GM23338 (cell line): ENCODE data around the gene MYO7B. TPM values are rescaled to one million over a fixed set of nuclear protein-coding genes. Genes with fewer than 3 reads are reported as not detected.

ENCODE experiments used
- ATAC-seq: fragments of 200-7000 bp; cut with Tn5 transposase; 3 replicates; pipeline ENCODE4 v1.9.1; 2020
- DNase-seq: peaks from one replicate; pipeline ENCODE4 v3.0.0-alpha.2; 2015; ENCODE audit warnings: low spot score
- H2AFZ ChIP-seq: fragments of 200-600 bp; sonication (generic); 2 replicates; pipeline ENCODE4 v1.8.0; 2016; ENCODE audit warnings: antibody characterized with exemption, mild to moderate bottlenecking, moderate library complexity
- H3F3A ChIP-seq: fragments of 200-600 bp; sonication (generic); replicated peaks from 2 replicates; pipeline ENCODE4 v1.8.0; 2017; ENCODE audit warnings: antibody characterized with exemption, mixed run types, low read depth
- H3K27ac ChIP-seq: fragments of 200-600 bp; sonication (generic); 2 replicates; pipeline ENCODE4 v1.6.1; 2016; ENCODE audit warnings: low read depth
- H3K27me3 ChIP-seq: fragments of 200-600 bp; sonication (generic); 2 replicates; pipeline ENCODE4 v1.8.0; 2016; ENCODE audit warnings: mild to moderate bottlenecking, mixed run types, moderate library complexity; ENCODE audit not compliant: insufficient read depth
- H3K36me3 ChIP-seq: fragments of 200-600 bp; sonication (generic); 2 replicates; pipeline ENCODE4 v1.8.0; 2016; ENCODE audit warnings: mild to moderate bottlenecking; ENCODE audit not compliant: insufficient read depth
- H3K4me1 ChIP-seq: fragments of 200-600 bp; sonication (generic); 2 replicates; pipeline ENCODE4 v1.8.0; 2016; ENCODE audit warnings: mild to moderate bottlenecking, moderate library complexity; ENCODE audit not compliant: insufficient read depth
- H3K4me2 ChIP-seq: fragments of 200-600 bp; sonication (generic); 2 replicates; pipeline ENCODE4 v1.7.1; 2017; ENCODE audit warnings: mixed run types
- H3K4me3 ChIP-seq: fragments of 200-600 bp; sonication (generic); 2 replicates; pipeline ENCODE4 v1.6.1; 2016; ENCODE audit warnings: mixed run types
- H3K79me2 ChIP-seq: fragments of 200-600 bp; sonication (generic); replicated peaks from 2 replicates; pipeline ENCODE4 v1.8.0; 2017; ENCODE audit warnings: mild to moderate bottlenecking; ENCODE audit not compliant: insufficient read depth
- H3K9me2 ChIP-seq: fragments of 200-600 bp; sonication (generic); 2 replicates; pipeline ENCODE4 v1.8.0; 2017; ENCODE audit not compliant: insufficient read depth
- H4K20me1 ChIP-seq: fragments of 200-600 bp; sonication (generic); replicated peaks from 2 replicates; pipeline ENCODE4 v1.8.0; 2017; ENCODE audit warnings: mild to moderate bottlenecking; ENCODE audit not compliant: insufficient read depth
- H3K27ac Mint-ChIP-seq: 2 replicates; pipeline ENCODE4 v1.8.0; 2020; ENCODE audit warnings: inconsistent platforms, mild to moderate bottlenecking, moderate library complexity, mixed read lengths
- H3K27me3 Mint-ChIP-seq: 3 replicates; pipeline ENCODE4 v1.8.0; 2022; ENCODE audit warnings: low read depth, mild to moderate bottlenecking, moderate library complexity, mixed read lengths, inconsistent platforms; ENCODE audit not compliant: insufficient read depth, poor library complexity
- H3K36me3 Mint-ChIP-seq: 3 replicates; pipeline ENCODE4 v1.8.0; 2021; ENCODE audit warnings: low read depth, mild to moderate bottlenecking, inconsistent platforms, moderate library complexity, mixed read lengths
- H3K4me1 Mint-ChIP-seq: 3 replicates; pipeline ENCODE4 v1.8.0; 2020; ENCODE audit warnings: mild to moderate bottlenecking, inconsistent platforms, mixed read lengths
- H3K4me3 Mint-ChIP-seq: 3 replicates; pipeline ENCODE4 v1.8.0; 2021; ENCODE audit warnings: moderate library complexity, mild to moderate bottlenecking, inconsistent platforms, mixed read lengths
- H3K9me3 Mint-ChIP-seq: 3 replicates; pipeline ENCODE4 v1.8.0; 2020; ENCODE audit warnings: moderate library complexity, mild to moderate bottlenecking, inconsistent platforms, mixed read lengths
- EZH2 ChIP-seq: fragments of 200-600 bp; sonication (generic); IDR thresholded peaks from one replicate; pipeline ENCODE4 v1.8.0; 2017; ENCODE audit warnings: antibody characterized with exemption, mild to moderate bottlenecking, low read depth; ENCODE audit not compliant: unreplicated experiment
- EZH2phosphoT487 ChIP-seq: fragments of 200-600 bp; sonication (generic); IDR thresholded peaks from one replicate; pipeline ENCODE4 v1.8.1; 2018; ENCODE audit warnings: antibody characterized with exemption; ENCODE audit not compliant: unreplicated experiment
- POLR2AphosphoS5 ChIP-seq: IDR thresholded peaks from 2 replicates; pipeline ENCODE4 v1.6.1; 2016; ENCODE audit warnings: antibody characterized with exemption, low read depth
- STAT1 ChIP-seq: IDR thresholded peaks from one replicate; pipeline ENCODE4 v1.6.1; 2016; ENCODE audit warnings: antibody characterized with exemption; ENCODE audit not compliant: unreplicated experiment
- ZNF331 ChIP-seq: fragments of 250-450 bp; sonication (Bioruptor Pico); IDR thresholded peaks from 2 replicates; pipeline ENCODE4 v1.5.0; 2020; ENCODE audit warnings: low read depth, mild to moderate bottlenecking, moderate library complexity
- polyA plus RNA-seq: library from polyadenylated mRNA; unstranded; fragments of >200 nt; fragmentation: Nextera tagmentation; extraction: Ambion mirVana; gene quantifications from 2 replicates; pipeline ENCODE4 v1.2.1, GENCODE V29; 2016
- total RNA-seq: library from RNA; depleted of rRNA; stranded (reverse); fragments of >200 nt; shearing (Covaris generic); gene quantifications from 2 replicates; pipeline ENCODE4 v1.2.3, GENCODE V29; 2014
- TF ChIP-seq, protein P1 (sequence below): fragments of 250-450 bp; sonication (Bioruptor Pico); IDR thresholded peaks from 2 replicates; pipeline ENCODE4 v1.5.0; 2020; ENCODE audit warnings: mild to moderate bottlenecking, moderate library complexity
- TF ChIP-seq, protein P2 (sequence below), 2 experiments: fragments of 200-600 bp in 1 of 2; sonication (generic) in 1 of 2; conservative IDR thresholded peaks; 2 replicates each; pipeline versions ENCODE4 v1.5.1 to v1.6.1; 2016 to 2017; ENCODE audit warnings: antibody characterized with exemption in 2 of 2, low read depth in 2 of 2, mild to moderate bottlenecking in 2 of 2, moderate library complexity in 1 of 2
- TF ChIP-seq, protein P3 (sequence below): IDR thresholded peaks from 2 replicates; pipeline ENCODE4 v1.6.1; 2016; ENCODE audit warnings: antibody characterized with exemption
- TF ChIP-seq, protein P4 (sequence below): IDR thresholded peaks from one replicate; pipeline ENCODE4 v1.6.1; 2018; ENCODE audit warnings: antibody characterized with exemption; ENCODE audit not compliant: unreplicated experiment

The MYO7B gene
- total and polyA plus RNA-seq, 2 experiments from 2014 or later, result not detected

DNA sequence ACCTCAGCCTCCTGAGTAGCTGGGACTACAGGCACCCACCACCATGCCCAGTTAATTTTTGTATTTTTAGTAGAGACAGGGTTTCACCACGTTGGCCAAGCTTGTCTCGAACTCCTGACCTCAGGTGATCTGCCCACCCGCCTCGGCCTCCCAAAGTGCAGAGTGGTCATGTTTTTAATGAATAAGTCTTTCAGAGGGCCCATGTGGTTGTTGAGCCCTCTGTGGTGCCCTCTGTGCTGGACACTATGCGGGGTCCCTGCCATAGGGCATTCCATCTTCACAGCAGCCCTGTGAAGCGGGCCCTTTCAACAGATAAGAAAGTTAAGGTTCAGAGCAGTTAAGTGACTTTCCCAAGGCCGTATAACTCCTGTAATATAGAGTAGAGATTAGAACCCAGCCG, 25.9 kb downstream of the MYO7B start (continued):
- TF ChIP-seq, protein P1, sequence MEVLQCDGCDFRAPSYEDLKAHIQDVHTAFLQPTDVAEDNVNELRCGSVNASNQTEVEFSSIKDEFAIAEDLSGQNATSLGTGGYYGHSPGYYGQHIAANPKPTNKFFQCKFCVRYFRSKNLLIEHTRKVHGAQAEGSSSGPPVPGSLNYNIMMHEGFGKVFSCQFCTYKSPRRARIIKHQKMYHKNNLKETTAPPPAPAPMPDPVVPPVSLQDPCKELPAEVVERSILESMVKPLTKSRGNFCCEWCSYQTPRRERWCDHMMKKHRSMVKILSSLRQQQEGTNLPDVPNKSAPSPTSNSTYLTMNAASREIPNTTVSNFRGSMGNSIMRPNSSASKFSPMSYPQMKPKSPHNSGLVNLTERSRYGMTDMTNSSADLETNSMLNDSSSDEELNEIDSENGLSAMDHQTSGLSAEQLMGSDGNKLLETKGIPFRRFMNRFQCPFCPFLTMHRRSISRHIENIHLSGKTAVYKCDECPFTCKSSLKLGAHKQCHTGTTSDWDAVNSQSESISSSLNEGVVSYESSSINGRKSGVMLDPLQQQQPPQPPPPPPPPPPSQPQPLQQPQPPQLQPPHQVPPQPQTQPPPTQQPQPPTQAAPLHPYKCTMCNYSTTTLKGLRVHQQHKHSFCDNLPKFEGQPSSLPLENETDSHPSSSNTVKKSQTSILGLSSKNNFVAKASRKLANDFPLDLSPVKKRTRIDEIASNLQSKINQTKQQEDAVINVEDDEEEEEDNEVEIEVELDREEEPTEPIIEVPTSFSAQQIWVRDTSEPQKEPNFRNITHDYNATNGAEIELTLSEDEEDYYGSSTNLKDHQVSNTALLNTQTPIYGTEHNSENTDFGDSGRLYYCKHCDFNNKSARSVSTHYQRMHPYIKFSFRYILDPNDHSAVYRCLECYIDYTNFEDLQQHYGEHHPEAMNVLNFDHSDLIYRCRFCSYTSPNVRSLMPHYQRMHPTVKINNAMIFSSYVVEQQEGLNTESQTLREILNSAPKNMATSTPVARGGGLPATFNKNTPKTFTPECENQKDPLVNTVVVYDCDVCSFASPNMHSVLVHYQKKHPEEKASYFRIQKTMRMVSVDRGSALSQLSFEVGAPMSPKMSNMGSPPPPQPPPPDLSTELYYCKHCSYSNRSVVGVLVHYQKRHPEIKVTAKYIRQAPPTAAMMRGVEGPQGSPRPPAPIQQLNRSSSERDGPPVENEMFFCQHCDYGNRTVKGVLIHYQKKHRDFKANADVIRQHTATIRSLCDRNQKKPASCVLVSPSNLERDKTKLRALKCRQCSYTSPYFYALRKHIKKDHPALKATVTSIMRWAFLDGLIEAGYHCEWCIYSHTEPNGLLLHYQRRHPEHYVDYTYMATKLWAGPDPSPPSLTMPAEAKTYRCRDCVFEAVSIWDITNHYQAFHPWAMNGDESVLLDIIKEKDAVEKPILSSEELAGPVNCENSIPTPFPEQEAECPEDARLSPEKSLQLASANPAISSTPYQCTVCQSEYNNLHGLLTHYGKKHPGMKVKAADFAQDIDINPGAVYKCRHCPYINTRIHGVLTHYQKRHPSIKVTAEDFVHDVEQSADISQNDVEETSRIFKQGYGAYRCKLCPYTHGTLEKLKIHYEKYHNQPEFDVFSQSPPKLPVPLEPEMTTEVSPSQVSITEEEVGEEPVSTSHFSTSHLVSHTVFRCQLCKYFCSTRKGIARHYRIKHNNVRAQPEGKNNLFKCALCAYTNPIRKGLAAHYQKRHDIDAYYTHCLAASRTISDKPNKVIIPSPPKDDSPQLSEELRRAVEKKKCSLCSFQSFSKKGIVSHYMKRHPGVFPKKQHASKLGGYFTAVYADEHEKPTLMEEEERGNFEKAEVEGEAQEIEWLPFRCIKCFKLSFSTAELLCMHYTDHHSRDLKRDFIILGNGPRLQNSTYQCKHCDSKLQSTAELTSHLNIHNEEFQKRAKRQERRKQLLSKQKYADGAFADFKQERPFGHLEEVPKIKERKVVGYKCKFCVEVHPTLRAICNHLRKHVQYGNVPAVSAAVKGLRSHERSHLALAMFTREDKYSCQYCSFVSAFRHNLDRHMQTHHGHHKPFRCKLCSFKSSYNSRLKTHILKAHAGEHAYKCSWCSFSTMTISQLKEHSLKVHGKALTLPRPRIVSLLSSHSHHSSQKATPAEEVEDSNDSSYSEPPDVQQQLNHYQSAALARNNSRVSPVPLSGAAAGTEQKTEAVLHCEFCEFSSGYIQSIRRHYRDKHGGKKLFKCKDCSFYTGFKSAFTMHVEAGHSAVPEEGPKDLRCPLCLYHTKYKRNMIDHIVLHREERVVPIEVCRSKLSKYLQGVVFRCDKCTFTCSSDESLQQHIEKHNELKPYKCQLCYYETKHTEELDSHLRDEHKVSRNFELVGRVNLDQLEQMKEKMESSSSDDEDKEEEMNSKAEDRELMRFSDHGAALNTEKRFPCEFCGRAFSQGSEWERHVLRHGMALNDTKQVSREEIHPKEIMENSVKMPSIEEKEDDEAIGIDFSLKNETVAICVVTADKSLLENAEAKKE (CRISPR knock-in tag), result no peak
- TF ChIP-seq, protein P2, sequence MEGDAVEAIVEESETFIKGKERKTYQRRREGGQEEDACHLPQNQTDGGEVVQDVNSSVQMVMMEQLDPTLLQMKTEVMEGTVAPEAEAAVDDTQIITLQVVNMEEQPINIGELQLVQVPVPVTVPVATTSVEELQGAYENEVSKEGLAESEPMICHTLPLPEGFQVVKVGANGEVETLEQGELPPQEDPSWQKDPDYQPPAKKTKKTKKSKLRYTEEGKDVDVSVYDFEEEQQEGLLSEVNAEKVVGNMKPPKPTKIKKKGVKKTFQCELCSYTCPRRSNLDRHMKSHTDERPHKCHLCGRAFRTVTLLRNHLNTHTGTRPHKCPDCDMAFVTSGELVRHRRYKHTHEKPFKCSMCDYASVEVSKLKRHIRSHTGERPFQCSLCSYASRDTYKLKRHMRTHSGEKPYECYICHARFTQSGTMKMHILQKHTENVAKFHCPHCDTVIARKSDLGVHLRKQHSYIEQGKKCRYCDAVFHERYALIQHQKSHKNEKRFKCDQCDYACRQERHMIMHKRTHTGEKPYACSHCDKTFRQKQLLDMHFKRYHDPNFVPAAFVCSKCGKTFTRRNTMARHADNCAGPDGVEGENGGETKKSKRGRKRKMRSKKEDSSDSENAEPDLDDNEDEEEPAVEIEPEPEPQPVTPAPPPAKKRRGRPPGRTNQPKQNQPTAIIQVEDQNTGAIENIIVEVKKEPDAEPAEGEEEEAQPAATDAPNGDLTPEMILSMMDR (conservative IDR thresholded peaks at IDR 0.05; ENCODE audit: low read depth in 2 of 2), result no peak
- TF ChIP-seq EZH2, result no peak
- TF ChIP-seq POLR2AphosphoS5, result no peak
- TF ChIP-seq, protein P3, sequence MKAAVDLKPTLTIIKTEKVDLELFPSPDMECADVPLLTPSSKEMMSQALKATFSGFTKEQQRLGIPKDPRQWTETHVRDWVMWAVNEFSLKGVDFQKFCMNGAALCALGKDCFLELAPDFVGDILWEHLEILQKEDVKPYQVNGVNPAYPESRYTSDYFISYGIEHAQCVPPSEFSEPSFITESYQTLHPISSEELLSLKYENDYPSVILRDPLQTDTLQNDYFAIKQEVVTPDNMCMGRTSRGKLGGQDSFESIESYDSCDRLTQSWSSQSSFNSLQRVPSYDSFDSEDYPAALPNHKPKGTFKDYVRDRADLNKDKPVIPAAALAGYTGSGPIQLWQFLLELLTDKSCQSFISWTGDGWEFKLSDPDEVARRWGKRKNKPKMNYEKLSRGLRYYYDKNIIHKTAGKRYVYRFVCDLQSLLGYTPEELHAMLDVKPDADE, result no peak

DNA sequence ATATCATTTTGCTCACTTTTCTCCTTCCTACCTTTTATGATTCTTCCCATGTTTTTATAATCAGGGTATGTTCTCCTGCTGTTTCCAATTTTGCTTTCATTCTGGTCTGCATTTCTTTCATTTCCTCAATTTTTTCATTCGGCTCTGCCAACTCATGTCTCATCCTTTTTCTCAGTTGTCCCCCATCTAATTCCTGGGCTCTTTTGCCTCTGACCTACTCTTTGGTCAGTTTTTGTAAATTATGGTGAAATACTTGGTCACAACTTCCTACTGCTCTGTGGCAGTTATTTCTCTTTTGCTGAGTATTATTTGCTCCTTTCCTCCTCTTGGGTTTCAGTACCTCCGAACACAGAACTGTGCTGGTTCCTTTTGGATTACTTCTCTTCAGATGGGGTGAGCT, 27.5 kb downstream of the MYO7B start:
- H3K36me3 Mint-ChIP-seq, result no peaks in the 10 kb centered on the region
- Histone ChIP-seq H3K27me3 (no peaks in the 10 kb centered on the region), H3K4me3 (no peak overlapping the region), H3F3A (no peaks in the 10 kb centered on the region), H3K9me2 (no peaks in the 10 kb centered on the region), H3K36me3 (no peaks in the 10 kb centered on the region), H3K4me2 (no peak overlapping the region), H3K4me1 (no peaks in the 10 kb centered on the region; the same call in 1 of the 2 replicates), H2AFZ (no peak overlapping the region), H4K20me1 (no peaks in the 10 kb centered on the region), H3K79me2 (no peaks in the 10 kb centered on the region), H3K27ac (no peak overlapping the region)
- peaks cover 4% of the 10 kb centered on the region for H3K27me3 Mint-ChIP-seq
- no peaks in the 10 kb centered on the region; the same call in 2 of the 3 replicates for H3K9me3 Mint-ChIP-seq
- H3K27ac Mint-ChIP-seq, result no peak overlapping the region
- H3K4me1 Mint-ChIP-seq, result peaks cover 8% of the 10 kb centered on the region
- no peak for DNase-seq
- no peak for ATAC-seq
- TF ChIP-seq EZH2phosphoT487 (no peak), EZH2 (no peak), ZNF331 (CRISPR knock-in tag) (no peak), POLR2AphosphoS5 (no peak), STAT1 (no peak)
- TF ChIP-seq, protein P4, sequence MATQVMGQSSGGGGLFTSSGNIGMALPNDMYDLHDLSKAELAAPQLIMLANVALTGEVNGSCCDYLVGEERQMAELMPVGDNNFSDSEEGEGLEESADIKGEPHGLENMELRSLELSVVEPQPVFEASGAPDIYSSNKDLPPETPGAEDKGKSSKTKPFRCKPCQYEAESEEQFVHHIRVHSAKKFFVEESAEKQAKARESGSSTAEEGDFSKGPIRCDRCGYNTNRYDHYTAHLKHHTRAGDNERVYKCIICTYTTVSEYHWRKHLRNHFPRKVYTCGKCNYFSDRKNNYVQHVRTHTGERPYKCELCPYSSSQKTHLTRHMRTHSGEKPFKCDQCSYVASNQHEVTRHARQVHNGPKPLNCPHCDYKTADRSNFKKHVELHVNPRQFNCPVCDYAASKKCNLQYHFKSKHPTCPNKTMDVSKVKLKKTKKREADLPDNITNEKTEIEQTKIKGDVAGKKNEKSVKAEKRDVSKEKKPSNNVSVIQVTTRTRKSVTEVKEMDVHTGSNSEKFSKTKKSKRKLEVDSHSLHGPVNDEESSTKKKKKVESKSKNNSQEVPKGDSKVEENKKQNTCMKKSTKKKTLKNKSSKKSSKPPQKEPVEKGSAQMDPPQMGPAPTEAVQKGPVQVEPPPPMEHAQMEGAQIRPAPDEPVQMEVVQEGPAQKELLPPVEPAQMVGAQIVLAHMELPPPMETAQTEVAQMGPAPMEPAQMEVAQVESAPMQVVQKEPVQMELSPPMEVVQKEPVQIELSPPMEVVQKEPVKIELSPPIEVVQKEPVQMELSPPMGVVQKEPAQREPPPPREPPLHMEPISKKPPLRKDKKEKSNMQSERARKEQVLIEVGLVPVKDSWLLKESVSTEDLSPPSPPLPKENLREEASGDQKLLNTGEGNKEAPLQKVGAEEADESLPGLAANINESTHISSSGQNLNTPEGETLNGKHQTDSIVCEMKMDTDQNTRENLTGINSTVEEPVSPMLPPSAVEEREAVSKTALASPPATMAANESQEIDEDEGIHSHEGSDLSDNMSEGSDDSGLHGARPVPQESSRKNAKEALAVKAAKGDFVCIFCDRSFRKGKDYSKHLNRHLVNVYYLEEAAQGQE, result no peak
- TF ChIP-seq, protein P2 (conservative IDR thresholded peaks at IDR 0.05; ENCODE audit: low read depth in 2 of 2), result no peak
- no peak overlapping the region for H3K4me3 Mint-ChIP-seq
